Activated T-cell treated with anti-CD3 and anti-CD28 coated beads for 1 hour (primary cell): Measurements from ENCODE around the gene SLC6A9.

ENCODE experiments used
- DNase-seq: peaks from one replicate; pipeline ENCODE4 v3.0.0-alpha.2; 2020; ENCODE audit warnings: low read depth

SLC6A9 gene

DNA sequence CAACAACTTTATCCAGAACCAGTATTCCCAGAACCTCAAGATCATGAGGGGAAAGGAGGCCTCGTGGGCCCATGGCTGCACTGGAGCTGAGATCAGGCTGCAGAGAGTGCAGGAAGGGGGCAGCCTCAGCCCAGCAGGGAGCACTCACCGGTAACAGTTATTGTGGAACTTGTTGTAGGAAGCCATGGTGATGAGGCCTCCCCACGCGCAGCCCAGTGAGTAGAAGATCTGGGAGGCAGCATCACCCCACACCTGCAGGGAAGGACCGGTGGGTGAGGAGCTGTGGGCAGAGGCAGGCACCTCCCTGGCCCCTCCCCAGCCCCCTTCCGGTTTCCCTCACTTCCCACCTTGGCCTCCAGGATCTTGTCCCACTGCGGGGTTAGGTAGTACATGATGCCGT is 29.1 kb downstream of the SLC6A9 start:
- DNase-seq, result no peak

DNA sequence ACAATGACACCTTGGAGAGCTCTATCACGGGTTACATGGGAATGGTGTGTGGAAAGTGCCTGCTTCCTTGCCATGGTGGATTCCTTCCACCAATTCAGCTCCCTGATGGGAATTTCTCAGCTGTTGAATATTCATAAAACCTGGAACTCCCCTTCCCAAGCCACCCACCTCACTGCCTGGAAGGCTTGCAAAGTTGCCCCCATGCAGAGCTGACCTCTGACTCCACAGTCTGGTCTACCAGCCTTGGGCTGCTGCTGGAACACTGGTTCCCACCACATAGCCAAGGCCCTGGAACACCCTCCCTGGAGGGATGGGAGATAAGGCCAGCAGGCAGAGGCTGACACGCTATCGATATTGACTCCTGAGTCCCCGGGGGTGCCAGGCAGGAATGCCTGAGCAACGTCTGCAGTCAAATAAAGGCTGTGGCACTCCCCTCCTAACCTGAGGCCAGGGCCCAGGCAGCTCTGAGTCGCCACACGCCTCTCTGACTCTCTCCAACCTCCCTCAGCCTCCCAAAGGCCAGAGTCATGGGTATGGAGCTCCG is 31.1 kb downstream of the SLC6A9 start:
- DNase-seq, result no peak

DNA sequence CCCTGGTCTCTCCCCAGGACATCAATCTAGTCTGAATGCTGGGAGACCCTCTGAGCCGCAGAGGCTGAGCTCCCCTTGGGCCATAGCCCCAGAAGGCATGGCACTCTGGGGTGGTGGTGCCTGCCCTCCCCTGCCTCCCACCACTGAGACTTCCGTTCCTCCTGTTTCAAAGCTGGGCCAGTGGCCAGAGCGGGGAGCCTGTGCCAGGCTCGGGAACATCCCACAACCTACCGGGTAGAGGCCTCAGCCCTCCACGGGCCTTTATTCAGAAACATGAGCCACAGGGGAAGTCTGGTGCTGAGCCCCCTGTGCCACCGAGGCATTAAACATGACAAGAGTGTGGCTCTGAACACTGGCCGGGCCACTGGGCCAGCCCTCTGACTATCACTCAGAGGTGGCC is 31.8 kb downstream of the SLC6A9 start:
- DNase-seq, result no peak

DNA sequence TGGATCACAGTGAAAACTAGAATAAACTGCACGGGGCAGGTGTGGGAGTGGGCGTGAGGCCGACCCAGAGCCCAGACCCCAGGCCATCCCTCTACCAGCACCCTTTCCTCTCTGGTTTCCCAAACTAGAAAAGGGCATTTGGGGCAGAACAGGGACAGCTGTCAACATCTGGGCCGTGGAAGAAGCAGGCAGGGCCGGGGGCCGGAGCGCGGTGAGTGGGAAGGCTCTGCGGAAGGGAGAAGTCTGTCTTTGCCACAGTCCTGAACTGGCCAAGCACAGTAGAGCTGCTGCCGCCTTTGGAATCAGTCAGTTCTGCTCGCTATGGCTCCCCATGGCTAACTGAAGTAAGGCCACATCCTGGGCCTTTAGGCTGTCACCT is 33.3 kb downstream of the SLC6A9 start:
- no peak for DNase-seq

DNA sequence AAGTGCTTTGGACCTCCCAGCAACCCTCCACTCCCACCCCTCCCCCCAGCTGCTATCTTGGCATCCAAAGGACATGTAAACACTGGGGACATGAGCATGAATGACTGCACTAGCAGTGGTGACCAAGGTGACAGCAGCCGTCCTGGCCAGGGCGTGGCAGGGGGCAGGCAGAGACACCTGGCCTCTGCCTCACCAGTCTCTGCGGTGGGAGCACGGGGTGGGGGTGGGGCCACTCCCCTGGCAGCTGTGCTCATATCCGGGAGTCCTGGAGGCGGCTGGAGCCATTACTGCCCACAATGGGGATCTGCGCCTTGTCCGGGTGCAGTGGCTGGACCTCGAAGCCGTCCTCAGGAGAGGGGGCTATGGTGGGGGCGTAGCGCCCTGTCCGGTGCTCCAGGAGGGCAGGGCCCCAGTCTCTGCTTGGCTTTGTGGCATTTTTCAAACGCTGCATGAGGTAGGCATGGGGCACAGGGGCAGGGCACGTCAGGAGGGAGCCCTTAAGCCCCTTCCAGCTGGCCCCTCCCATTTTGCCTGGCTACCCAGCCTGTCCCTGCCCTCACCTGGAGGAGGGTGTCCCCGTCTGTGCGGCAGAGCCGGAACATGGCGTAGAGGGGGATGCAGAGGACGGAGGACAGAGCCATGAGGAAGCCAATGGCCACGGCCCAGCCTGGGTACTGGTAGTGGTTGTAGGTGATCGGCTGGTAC is 33.8 kb downstream of the SLC6A9 start:
- no peak for DNase-seq

DNA sequence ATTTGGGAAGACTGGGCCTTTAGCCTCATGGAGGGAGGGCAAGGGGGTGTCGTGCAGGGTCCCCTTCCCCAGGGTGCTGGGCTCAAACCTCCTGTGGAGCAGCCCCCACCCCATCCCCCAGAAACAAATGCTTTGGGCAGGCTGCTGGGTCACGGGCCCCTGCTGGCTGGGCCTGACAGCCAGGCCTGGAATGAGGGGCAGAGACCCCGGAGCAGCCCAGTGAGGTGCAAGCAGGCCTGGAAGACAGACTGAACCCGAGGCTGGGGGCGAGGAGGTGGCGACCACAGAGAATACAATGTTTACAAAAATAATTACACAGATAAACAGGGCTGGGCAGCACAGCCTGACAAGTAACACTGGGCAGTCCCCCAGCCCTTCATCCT is 34.5 kb downstream of the SLC6A9 start:
- no peak for DNase-seq

DNA sequence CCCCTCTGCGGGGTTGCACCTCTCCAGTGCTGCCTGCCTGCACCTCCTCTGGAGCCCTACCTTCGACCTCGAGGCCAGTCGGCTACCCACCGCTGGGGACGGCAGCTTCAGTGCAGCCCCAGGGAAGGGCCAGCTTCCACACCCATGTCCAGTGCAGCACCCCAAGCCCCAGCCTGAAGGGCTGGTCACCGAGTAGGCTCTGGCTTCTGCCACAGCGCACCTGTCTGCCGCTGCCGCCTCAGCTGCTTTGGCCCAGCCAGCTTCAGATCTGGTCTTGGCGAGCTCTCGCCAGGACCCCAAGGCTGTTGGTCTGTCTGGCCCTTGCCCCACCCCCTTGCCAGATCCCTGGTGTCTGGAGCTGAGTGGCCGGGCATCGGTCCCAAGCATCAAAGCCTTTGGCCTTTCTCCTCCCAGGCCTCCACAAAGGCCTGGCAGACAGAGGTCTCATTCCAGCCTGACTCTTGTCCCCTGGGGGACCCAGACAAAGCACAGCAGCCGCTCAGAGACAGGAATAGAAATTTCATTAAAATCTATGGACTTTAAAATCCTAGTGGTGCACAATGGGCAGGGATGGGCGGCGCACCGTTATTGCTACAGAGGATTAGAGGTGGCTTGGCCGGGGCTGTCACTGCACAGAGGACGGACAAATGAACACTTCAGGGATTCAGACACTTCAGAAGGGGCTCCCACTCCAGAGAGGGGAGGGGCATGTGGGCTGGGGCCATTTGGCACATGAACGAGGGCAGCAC is 35.1 kb downstream of the SLC6A9 start:
- DNase-seq, result no peak

DNA sequence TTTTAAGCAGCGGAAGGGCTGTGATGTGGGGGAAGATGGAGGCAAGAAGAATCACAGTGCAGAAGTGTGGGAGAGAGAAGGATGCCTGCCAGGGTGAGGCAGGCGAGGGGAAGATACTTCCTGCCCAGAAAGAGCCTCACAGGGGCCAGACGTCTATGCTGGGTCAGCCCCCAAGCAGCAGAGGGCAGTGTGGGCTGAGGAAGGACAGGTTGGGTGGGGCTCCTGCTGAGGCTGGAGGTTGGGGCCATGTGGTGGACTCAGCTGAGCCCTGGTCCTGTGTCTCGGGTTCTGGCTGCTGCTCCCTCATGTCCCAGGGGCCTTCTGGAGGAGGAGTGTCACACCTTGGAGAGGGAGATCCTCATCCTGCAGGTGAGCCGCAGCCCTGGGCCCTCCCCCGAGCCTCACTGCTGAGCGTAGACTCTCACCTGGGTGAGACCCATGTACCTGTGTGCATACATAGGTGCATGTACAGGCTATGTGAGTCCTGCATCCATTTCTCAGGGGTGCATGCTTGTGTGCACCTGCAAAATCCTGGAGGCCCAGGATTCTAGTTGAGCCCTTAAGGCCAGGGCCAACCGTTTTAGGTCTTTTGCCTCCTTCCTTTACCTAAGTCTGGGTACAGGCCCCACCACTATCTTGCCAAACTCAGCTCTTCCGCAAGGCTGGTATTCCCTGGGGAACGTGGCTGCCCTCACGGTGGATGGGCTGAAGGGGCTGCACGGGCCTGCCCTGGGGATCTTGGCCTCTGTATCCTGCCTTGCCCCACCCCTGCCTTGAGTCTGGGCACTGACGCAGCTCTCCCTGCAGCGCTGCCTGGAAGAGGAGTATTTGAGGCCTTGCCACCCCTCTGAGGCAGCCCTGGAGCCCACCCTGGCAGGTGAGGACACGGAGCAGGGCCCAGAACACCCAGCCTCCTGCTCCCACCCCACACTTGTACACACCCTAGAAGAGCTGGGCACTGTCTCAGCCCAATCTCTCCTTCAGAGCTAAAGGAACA is 36.2 kb downstream of the SLC6A9 start:
- DNase-seq, result no peak

DNA sequence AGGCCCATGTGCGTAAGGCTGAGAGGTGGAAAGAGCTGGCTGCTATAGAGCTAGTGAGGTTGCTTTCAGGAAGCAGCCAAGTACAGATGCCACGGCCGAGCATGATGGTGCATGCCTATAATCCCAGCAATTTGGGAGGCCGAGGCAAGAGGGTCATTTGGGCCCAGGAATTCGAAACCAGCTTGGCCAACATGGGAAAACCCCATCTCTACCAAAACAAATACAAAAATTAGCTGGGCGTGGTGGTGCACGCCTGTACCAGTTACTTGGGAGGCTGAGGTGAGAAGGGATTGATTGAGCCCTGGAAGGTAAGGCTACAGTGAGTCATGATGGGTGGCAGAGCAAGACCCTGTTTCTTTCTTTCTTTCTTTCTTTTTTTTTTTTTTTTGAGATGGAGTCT is 37.2 kb downstream of the SLC6A9 start:
- DNase-seq, result no peak

DNA sequence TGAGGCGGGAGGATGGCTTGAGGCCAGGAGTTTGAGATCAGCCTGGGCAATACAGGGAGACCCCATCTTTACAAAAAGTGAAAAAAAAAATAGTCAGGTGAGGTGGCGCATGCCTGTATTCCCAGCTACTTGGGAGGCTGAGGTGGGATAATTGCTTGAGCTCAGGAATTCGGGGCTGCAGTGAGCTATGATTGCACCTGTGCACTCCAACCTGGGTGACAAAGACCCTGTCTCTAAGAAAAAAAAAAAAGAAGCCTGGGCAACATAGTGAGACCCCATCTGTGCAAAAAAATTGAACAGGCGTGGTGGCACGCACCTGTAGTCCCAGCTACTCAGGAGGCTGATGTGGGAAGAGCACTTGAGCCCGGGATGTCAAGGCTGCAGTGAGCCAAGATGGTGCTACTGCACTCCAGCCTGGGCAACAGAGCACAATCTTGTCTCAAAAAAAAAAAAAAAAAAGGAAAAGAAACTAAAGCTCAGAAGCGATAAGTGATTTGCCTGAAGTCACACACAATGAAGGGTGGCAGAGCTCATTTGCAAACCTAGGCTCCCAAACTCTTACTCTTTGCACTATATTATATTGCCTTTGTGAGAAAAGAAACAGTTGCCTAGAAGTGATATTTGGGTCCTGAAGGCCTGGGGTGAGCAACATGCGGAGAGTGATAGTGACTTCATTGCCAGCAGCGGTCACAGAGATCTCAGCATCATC is 37.9 kb downstream of the SLC6A9 start:
- DNase-seq, result no peak

DNA sequence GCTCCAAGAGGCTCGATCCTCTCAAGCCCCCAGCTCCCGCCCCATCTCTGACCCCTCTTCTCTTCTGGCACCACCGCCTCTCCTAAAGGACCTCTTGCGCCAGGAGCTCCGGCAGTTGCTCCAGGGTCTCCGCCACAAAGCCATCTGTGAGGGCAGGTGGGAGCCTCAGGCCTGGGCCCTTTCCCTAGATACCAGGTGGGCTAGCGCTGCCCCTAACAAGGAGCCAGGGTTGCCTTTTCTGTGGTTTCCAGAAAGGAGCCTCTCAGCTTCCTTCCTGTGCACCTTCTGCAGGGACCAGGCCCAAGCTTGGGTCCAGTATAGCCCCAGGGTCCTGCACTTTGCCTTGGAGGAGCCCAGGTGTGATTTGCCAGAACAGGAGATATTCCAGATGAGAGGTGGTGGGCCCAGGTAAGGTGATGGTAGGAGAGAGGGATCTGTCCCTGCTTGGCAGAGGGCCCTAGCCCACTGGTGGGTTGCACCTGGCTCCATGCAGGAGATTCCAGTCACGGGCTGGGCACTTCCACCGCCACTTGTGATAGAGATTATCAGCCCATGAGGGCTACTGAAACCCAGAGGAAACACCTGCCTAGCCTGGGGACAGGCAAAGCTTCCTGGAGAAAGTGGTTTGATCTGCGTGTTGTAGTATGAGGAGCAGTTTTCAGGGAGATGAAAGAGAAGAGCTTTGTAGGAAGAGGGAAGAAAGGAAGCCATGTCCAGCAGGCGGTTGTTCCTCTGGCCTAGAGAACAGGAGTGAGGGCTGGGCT is 38.8 kb downstream of the SLC6A9 start:
- DNase-seq, result no peak

DNA sequence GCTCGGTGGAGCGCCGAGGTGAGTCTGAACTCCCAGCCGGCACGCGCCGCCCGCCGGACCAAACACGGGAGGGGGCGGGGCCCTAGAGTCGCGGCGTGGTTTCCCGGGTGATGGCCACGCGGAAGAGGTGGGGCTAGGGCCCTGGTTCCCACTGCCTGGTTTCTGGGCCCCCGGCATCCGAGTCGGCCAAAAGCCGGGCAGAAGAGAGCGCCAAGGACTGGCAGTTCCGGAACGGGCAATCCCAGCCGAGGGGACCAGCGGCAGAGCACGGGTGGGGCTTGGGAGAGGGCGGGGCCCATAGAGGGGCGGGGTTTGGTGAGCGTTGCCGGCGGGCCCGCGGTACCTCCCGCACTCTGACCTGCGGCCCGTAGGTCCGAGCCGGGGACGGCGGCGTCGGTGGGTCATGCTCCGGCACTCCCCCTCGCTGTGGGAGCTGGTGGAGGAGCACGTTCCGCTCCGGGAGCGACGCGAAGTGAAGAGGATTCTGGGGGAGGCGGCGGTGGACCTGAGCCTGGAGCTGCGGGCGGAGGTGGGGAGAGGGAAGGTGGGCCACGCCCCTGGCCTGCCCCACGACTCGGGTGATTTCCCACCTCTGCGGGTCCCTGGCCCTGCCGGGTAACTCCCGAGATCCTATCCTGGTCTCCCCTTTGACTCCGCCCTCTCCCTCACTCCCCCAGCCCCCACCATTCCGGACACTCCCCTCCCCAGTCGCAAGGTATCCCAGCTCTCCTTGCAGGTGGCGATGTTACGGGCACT is 39.6 kb downstream of the SLC6A9 start, which contains the start of gene CCDC24:
CCDC24 (plus strand) TSS at position 124 of the 756 bp plus-strand sequence; CDS start at position 404, 280 bp downstream.
- DNase-seq, result peak; percentile 65

DNA sequence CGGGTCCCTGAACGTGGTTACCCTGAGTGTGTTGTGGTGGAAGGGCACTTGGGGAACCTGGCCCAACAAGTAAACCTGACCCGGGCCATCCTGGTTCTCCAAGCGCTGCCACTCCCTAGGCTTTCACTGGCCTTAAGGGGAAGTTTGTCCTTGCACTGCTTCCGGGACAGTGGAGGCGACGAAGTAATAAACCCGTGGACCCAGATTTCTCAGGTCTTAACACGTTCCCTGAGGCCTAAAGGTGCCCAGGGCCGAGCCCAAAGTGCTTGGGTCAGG is 40.1 kb downstream of the SLC6A9 start:
- DNase-seq, result no peak

DNA sequence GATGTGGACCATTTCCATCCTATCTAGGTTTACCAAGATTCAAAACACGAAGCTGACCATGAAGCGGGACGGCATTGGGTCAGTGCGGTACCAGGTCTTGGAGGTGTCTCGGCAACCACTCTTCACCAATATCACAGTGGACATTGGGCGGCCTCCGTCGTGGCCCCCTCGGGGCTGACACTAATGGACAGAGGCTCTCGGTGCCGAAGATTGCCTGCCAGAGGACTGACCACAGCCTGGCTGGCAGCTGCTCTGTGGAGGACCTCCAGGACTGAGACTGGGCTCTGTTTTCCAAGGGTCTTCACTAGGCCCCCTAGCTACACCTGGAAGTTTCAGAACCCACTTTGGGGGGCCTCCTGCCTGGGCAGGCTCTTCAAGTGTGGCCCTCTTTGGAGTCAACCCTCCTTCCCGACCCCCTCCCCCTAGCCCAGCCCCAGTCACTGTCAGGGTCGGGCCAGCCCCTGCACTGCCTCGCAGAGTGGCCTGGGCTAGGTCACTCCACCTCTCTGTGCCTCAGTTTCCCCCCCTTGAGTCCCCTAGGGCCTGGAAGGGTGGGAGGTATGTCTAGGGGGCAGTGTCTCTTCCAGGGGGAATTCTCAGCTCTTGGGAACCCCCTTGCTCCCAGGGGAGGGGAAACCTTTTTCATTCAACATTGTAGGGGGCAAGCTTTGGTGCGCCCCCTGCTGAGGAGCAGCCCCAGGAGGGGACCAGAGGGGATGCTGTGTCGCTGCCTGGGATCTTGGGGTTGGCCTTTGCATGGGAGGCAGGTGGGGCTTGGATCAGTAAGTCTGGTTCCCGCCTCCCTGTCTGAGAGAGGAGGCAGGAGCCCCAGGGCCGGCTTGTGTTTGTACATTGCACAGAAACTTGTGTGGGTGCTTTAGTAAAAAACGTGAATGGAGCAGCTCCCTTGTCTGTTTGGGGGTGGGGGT is 40.7 kb downstream of the SLC6A9 start:
- DNase-seq, result no peak

DNA sequence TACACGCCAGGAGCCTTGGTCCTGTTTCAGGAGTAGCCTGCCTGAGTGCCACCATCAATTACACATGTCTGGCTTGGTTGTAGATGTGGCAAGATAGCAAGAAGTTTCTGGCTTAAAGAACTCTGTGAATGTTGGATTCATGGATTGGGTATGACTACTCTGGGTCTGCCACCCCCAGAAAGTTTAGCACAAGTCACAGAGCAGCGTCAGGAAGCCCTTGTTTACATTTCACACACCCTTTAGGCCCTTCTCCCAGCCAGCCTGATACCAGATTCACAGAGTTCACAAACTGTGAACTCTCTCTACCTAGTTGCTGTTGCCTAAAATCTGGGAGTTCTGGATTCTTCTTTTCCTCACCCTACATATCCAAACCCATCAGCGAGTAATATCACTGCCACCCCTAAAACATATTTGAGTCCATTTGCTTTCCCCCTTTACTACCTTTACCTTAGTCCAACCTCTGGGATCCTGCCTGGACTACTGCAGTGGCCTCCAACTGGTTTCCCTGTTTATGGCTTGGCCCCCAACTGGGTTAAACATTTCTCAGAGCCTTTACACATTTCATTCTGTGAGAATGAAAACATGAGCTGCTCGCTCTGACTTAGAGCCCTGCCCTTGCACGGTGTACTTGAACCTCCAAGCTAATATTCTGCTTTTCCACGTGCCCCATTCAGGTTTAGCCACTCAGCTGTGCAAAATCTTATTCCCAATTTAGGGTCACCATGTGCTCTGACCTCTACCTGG is 43.9 kb downstream of the SLC6A9 start:
- DNase-seq, result no peak

DNA sequence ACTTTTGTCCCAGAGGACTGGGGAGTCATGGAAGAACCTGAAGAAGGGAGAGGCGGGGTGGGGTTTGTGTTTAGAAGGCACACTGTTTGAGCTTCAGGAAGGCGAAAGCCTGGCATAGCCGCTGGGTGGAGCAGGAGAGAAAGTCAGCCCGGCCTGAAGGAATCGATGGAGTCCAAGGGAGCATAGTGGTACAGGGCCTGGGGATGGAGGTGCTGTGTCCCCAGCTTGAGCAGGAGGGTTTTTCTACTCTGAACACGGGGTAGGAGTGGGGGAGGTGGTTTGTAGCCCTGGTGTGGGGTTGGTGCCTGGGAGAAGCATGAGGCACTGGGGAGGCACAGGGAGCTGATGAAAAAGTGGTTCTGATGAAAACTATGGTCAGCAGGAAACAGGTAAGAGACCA is 44.5 kb downstream of the SLC6A9 start:
- no peak for DNase-seq

DNA sequence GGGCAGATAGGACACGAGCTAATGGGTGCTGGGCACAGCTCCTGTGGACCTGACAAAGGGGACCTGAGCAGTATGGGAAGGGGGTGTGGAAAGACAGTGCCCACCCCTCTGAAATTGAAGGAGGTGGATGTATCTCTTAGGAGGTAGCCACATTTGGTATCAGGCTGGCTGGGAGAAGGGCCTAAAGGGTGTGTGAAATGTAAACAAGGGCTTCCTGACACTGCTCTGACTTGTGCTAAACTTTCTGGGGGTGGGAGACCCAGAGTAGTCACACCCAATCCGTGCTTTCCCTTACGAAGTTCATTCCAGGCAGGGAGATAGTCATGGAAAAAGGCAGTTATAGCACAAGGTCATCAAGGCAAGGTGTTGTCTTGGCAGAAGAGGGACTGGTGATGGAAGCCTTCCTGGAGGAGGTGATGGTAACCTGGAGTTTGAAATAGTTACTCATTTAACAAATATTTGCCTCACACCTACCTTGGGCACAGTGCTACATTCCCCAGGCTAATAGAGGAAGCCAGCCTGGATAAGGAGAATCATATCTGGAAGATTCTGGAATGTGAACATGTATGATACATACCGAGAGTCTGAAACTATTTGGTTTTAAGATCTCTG is 45.2 kb downstream of the SLC6A9 start:
- DNase-seq, result no peak

DNA sequence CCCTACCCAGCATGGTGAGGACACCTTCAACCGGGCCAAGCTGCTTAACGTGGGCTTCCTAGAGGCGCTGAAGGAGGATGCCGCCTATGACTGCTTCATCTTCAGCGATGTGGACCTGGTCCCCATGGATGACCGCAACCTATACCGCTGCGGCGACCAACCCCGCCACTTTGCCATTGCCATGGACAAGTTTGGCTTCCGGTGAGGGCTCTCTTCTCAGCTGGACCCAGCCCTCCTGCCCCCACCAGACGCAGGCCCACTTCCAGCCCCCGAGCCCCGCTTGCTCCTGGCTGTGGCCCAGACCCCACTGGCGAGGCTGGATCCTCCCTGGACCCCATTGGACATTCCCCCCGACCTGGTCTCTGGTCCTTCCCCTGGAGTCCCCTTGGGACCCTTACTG is 46.4 kb downstream of the SLC6A9 start:
- no peak for DNase-seq
